ENCODE data around the gene GHRHR. TPM values are rescaled to one million over a fixed set of nuclear protein-coding genes. Genes with fewer than 3 reads are reported as not detected.

GHRHR gene
- total RNA-seq, 4 donors from 2014 or later: not detected

GRCh38 chr7:30983042-30983913 is 19.5 kb downstream of the GHRHR start:
- peaks cover 1 to 28% (median 3%) of the 10 kb centered on the region in 3 donors for H3K4me1 ChIP-seq
- intact Hi-C loops (cut with DNase I): loop anchor here (5.0 kb wide), 1 partner anchor 139 kb away; no protein-coding TSS in a partner anchor
- H3K27me3 ChIP-seq: peaks cover 0 to 28% (median 0%) of the 10 kb centered on the region in 4 donors
- no peaks in the 10 kb centered on the region for H3K9me3 ChIP-seq
- H3K36me3 ChIP-seq: no peaks in the 10 kb centered on the region
- no peak for DNase-seq
- WGBS, 2 donors: 13 to 24% methylated on average over 4 to 7 of the region's 15 CpGs
- no peak overlapping the region for H3K27ac ChIP-seq
- H3K4me3 ChIP-seq: no peak overlapping the region
- TF ChIP-seq POLR2A (IDR thresholded peaks at IDR 0.05): no peak
- TF ChIP-seq CTCF (IDR thresholded peaks at IDR 0.05): peak; percentile 82 to 96 (median 88)

GRCh38 chr7:30983914-30984247 is 20.1 kb downstream of the GHRHR start:
- Histone ChIP-seq H3K27ac (no peak overlapping the region), H3K4me3 (no peak overlapping the region), H3K36me3 (no peaks in the 10 kb centered on the region), H3K4me1 (peaks cover 7 to 34% (median 9%) of the 10 kb centered on the region in 3 donors), H3K9me3 (no peaks in the 10 kb centered on the region), H3K27me3 (peaks cover 0 to 25% (median 0%) of the 10 kb centered on the region in 4 donors)
- intact Hi-C loops (cut with DNase I): loop anchor here (5.0 kb wide), 1 partner anchor 138 kb away; no protein-coding TSS in a partner anchor
- WGBS, 2 donors: 14 to 28% methylated on average over 8 to 10 of the region's 12 CpGs
- peak in 1 of 6 experiments; percentile 5 for TF ChIP-seq CTCF (IDR thresholded peaks at IDR 0.05)
- TF ChIP-seq POLR2A (IDR thresholded peaks at IDR 0.05): no peak
- no peak for DNase-seq

- Histone ChIP-seq H3K27me3 (peaks cover 0 to 19% (median 0%) of the 10 kb centered on the region in 4 donors), H3K4me3 (no peak overlapping the region), H3K36me3 (no peaks in the 10 kb centered on the region), H3K27ac (no peak overlapping the region), H3K4me1 (peaks cover 10 to 37% (median 11%) of the 10 kb centered on the region in 3 donors), H3K9me3 (no peaks in the 10 kb centered on the region)
- no peak for DNase-seq
- intact Hi-C loops (cut with DNase I): loop anchor here (5.0 kb wide), 1 partner anchor 138 kb away; no protein-coding TSS in a partner anchor
- TF ChIP-seq POLR2A (IDR thresholded peaks at IDR 0.05) (no peak), CTCF (IDR thresholded peaks at IDR 0.05) (no peak)
- WGBS, 2 donors: 49 to 54% methylated on average over 12 to 13 of the region's 13 CpGs
These were observed 20.8 kb downstream of the GHRHR start for GRCh38 chr7:30984359-30985107.

- DNase-seq: no peak
- intact Hi-C loops (cut with DNase I): no loop called here
These were observed 22.0 kb downstream of the GHRHR start for GRCh38 chr7:30985756-30986155.

More at GRCh38 chr7:30985756-30986155, 22.0 kb downstream of the GHRHR start:
- Histone ChIP-seq H3K36me3 (no peaks in the 10 kb centered on the region), H3K27ac (no peak overlapping the region), H3K4me1 (peaks cover 10 to 37% (median 11%) of the 10 kb centered on the region in 3 donors), H3K9me3 (no peaks in the 10 kb centered on the region), H3K4me3 (no peak overlapping the region), H3K27me3 (peaks cover 0 to 19% (median 0%) of the 10 kb centered on the region in 4 donors)
- no peak for TF ChIP-seq POLR2A (IDR thresholded peaks at IDR 0.05)
- no peak for TF ChIP-seq CTCF (IDR thresholded peaks at IDR 0.05)
- 65% methylated on average over 7 of the region's 7 CpGs for WGBS, 2 donors

Data from esophagus squamous epithelium (tissue), 5 donors.